Activated T-helper 1 cell treated with anti-CD3 and anti-CD28 coated beads, Interleukin-12 subunit alpha, Interleukin-12 subunit beta, Interleukin-2, Interleukin-4 antibody, amounts not matched to agents 30 ng/mL and 10 ng/mL and 1 ng/mL, durations not matched to agents 14 hours and 24 hours and 36 hours (primary cell): Measurements from ENCODE around the gene BTBD9. TPM values are rescaled to one million over a fixed set of nuclear protein-coding genes. Genes with fewer than 3 reads are reported as not detected.

Experiments
- DNase-seq: peaks from one replicate; pipeline ENCODE4 v3.0.0; 2021; ENCODE audit warnings: low spot score
- H3K27ac Mint-ChIP-seq: one replicate; pipeline ENCODE4 v1.8.0; 2021; ENCODE audit warnings: mild to moderate bottlenecking, mixed read lengths
- H3K27me3 Mint-ChIP-seq: one replicate; pipeline ENCODE4 v1.8.0; 2022; ENCODE audit warnings: mild to moderate bottlenecking, moderate library complexity, mixed read lengths; ENCODE audit not compliant: insufficient read depth
- H3K36me3 Mint-ChIP-seq: one replicate; pipeline ENCODE4 v1.8.0; 2021; ENCODE audit warnings: low read depth, mixed read lengths
- H3K4me1 Mint-ChIP-seq: one replicate; pipeline ENCODE4 v1.8.0; 2021; ENCODE audit warnings: low read depth, mixed read lengths
- H3K4me3 Mint-ChIP-seq: one replicate; pipeline ENCODE4 v1.8.0; 2021; ENCODE audit warnings: mild to moderate bottlenecking, moderate library complexity, mixed read lengths
- H3K9me3 Mint-ChIP-seq: one replicate; pipeline ENCODE4 v1.8.0; 2021; ENCODE audit warnings: mixed read lengths
- intact Hi-C: fragments of 100-400 bp; cut with micrococcal nuclease; formaldehyde crosslinking; loops from one replicate; pipeline ENCODE4 v1.15.1; 2024
- total RNA-seq: library from RNA; stranded (reverse); gene quantifications from 2 replicates; pipeline ENCODE4 v1.2.3, GENCODE V29; 2022

The BTBD9 gene
- total RNA-seq, 1 donor from 2014 or later: 14.5 TPM

DNA sequence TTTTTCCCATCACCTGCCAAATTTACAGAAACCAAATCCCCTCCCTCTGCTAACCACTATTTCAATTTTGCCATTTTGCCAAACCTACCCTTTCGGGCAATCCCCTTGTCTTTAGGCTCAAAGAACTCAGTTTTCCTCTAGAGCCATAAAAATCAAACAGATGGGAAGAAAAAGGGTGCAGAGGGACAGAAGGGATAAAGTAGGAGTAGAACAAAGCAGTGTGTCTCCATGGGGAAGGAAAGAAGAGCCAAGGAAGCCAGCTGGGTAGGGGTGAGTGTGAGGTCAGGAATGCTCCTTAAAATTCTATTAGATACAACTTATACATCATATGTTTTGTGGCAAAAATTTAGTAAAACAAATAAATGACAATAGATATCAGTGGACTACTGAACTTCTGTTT lies 316.5 kb downstream of the BTBD9 start:
- no peak overlapping the region for H3K4me3 Mint-ChIP-seq
- peaks cover 2% of the 10 kb centered on the region for H3K27me3 Mint-ChIP-seq
- intact Hi-C loops: no loop called here
- H3K4me1 Mint-ChIP-seq: no peaks in the 10 kb centered on the region
- no peak for DNase-seq
- no peaks in the 10 kb centered on the region for H3K9me3 Mint-ChIP-seq
- H3K36me3 Mint-ChIP-seq: no peaks in the 10 kb centered on the region
- H3K27ac Mint-ChIP-seq: no peak overlapping the region

DNA sequence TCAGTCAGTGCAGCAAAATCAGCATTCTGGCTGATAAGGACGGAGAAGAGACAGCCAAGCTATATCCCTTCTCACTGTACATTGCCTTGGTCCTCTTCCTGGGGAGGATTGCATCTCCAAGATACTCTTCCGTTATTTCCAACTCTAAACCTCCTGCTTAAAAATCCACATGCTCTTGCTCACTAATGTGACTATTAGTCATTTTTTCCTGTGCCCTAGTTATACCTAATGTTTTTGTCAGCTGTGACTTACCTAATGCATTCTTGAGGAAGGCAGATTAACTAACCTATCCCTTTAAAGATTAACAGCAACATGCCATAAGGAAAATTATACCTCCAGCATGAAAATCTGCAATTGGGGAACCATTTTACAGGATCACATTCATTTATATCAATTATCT lies 317.6 kb downstream of the BTBD9 start:
- no peak overlapping the region for H3K4me3 Mint-ChIP-seq
- intact Hi-C loops: no loop called here
- peaks cover 2% of the 10 kb centered on the region for H3K27me3 Mint-ChIP-seq

DNA sequence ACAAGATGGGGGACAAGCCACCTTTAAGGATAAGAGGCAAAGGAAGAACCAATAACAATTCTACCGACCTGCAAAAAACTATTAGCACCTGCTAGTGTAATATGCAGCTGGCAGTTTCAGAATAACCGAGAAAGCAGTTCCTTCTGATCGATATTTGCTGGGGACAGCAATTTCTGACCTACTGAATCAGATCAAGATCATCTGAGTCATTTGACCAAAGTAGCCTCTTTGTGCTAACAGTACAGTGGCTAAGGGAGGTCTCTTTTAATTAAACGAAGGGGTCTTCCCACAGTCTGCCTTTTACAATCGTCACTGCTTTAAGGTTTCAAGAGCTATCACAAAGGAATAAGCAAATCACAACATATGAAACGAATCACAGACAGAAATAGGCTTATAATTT lies 318.9 kb downstream of the BTBD9 start:
- H3K9me3 Mint-ChIP-seq: no peaks in the 10 kb centered on the region
- H3K4me1 Mint-ChIP-seq: no peaks in the 10 kb centered on the region

More for the DNA sequence above, 317.6 kb downstream of the BTBD9 start:
- Mint-ChIP-seq H3K9me3 (no peaks in the 10 kb centered on the region), H3K4me1 (no peaks in the 10 kb centered on the region), H3K27ac (no peak overlapping the region), H3K36me3 (no peaks in the 10 kb centered on the region)
- no peak for DNase-seq

DNA sequence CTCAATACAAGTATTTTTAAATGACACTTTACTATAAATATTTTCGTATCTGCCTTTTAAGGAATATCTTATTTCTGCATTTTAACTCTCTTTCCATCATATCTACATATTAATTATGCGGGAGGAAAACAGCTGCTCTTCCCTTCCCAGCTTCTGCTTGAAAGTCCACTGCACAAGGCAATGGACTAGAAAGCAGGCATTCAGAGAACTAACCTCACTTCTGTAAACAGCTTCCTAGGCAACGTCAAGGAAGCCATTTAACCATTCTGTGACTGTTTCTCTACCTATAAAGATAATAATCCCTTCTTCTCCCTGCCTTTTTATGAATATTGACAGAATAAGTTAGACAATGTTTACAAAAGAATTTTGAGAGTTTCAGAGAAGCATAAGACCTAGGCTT lies 319.4 kb downstream of the BTBD9 start:
- Mint-ChIP-seq H3K4me3 (no peak overlapping the region), H3K36me3 (no peaks in the 10 kb centered on the region), H3K27me3 (peaks cover 2% of the 10 kb centered on the region), H3K4me1 (no peaks in the 10 kb centered on the region), H3K27ac (no peak overlapping the region), H3K9me3 (no peaks in the 10 kb centered on the region)
- intact Hi-C loops: no loop called here
- no peak for DNase-seq

More for the DNA sequence above, 318.9 kb downstream of the BTBD9 start:
- intact Hi-C loops: no loop called here
- H3K27me3 Mint-ChIP-seq: peaks cover 2% of the 10 kb centered on the region
- no peak overlapping the region for H3K4me3 Mint-ChIP-seq
- no peak overlapping the region for H3K27ac Mint-ChIP-seq
- DNase-seq: no peak
- no peaks in the 10 kb centered on the region for H3K36me3 Mint-ChIP-seq

DNA sequence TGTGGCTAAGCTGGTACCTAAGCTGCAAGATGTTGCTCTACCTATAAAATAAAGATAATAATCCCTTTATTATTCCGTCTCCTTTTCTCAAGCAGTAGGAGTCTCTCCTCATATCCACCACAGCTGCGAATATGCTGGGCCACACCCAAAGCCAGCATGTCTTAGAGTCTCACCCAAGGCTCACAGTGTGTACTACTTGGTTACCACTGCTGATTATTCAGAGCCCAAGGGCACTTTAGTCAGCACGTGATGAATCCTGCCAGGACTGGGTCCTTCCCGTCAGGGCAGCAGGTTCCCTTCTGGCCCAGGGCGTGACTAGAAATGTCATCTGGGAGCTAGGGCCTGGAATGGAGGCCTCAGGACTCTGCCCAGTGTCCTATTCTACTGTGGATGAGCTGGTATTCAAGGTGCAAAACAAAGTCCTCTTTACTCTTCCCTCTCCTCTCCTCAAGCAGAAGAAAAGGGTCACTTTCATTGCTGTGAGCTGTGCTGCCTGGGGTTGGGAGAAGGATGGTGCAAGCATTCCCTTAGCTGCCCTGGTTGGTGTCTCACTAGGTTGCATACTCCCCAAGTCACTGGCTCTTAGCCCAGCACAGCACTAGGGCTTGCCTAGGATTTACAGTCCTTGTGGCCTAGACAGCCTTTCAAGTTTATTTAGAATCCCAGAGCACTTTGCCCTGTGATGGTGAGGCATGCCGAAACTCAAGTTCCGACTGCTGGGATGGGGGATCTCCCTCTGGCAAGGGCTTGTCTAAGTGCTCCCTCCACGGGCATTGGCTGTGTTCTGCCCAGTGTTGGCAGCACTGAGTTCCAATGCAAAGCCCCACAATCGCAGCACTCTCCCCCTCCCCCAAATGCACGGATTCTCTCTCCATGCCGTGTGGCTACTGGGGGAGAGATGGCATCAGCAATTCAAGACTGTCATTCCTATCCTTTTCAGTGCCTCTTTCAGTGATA lies 320.2 kb downstream of the BTBD9 start:
- no peak overlapping the region for H3K27ac Mint-ChIP-seq
- peaks cover 2% of the 10 kb centered on the region for H3K27me3 Mint-ChIP-seq
- intact Hi-C loops: no loop called here
- no peak for DNase-seq
- H3K36me3 Mint-ChIP-seq: no peaks in the 10 kb centered on the region
- no peak overlapping the region for H3K4me3 Mint-ChIP-seq
- no peaks in the 10 kb centered on the region for H3K9me3 Mint-ChIP-seq
- H3K4me1 Mint-ChIP-seq: no peaks in the 10 kb centered on the region

DNA sequence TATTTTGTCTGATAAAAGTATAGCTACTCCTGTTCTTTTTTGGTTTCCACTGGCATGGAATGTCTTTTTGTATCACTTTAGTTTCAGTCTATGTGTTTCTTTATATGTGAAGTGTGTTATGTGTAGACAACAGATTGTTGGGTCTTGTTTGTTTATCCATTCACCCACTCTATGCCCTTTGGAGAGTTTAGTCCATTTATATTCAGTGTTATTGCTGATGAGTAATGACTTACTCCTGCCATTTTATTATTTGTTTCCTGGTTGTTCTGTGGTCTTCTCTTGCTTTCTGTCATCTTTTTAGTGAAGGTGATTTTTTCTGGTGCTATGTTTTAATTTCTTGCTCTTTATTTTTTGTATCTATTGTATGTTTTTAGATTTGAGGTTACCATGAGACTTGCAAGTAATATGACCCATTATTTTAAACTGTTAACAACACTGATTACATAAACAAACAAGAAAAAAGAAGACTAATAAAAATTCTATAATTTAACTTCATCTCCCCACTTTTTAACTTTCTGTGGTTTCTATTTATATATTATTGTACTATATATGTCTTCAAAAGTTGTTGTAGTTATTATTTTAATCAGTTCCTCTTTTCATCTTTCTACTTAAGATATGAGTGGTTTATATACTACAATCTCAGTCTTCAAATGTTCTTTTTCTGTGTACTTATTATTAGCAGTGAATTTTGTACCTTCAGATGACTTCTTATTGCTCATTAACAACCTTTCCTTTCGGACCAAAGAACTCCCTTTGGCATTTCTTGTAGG lies 323.4 kb downstream of the BTBD9 start:
- no peak for DNase-seq
- H3K27ac Mint-ChIP-seq: no peak overlapping the region
- intact Hi-C loops: no loop called here
- H3K4me3 Mint-ChIP-seq: no peak overlapping the region
- H3K4me1 Mint-ChIP-seq: no peaks in the 10 kb centered on the region
- peaks cover 2% of the 10 kb centered on the region for H3K27me3 Mint-ChIP-seq
- no peaks in the 10 kb centered on the region for H3K9me3 Mint-ChIP-seq
- H3K36me3 Mint-ChIP-seq: no peaks in the 10 kb centered on the region

DNA sequence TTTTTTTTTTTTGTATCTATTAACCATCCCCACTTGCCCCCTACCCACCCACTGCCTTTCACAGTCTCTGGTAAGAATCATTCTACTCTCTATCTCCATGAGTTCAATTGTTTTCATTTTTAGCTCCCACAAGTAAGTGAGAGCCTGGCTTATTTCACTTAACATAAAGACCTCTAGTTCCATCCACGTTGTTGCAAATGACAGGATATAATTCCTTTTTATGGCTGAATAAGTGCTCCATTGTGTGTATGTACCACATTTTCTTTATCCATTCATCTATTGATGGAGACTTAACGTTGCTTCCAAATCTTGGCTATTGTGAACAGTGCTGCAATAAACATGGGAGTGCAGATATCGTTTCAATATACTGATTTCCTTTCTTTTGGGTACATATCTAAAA lies 328.5 kb downstream of the BTBD9 start:
- H3K27me3 Mint-ChIP-seq: no peaks in the 10 kb centered on the region
- intact Hi-C loops: no loop called here
- DNase-seq: no peak
- H3K4me3 Mint-ChIP-seq: no peak overlapping the region
- peaks cover 12% of the 10 kb centered on the region for H3K4me1 Mint-ChIP-seq
- H3K27ac Mint-ChIP-seq: no peak overlapping the region
- H3K9me3 Mint-ChIP-seq: no peaks in the 10 kb centered on the region
- H3K36me3 Mint-ChIP-seq: no peaks in the 10 kb centered on the region

DNA sequence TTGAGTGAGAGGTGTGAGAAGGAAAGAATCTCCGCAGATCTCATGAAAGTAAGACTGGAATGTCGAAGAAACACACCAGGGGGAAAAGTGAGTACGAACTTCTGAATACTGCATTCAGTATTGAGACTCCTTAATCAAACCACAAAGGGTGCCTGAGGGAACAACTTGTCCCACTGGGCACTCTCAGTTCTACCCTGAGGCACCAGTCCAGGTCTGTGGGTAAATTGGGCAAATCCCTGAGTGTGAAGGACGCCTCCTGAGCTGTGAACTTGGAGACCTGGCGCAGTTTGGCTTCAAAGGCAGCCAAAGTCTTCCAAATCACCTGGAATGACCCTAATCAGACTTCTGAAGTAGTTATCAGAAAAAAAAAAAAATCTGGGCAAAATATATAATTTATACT lies 329.7 kb downstream of the BTBD9 start:
- intact Hi-C loops: no loop called here
- DNase-seq: no peak
- H3K36me3 Mint-ChIP-seq: no peaks in the 10 kb centered on the region
- H3K4me1 Mint-ChIP-seq: peaks cover 12% of the 10 kb centered on the region
- no peaks in the 10 kb centered on the region for H3K9me3 Mint-ChIP-seq
- no peak overlapping the region for H3K27ac Mint-ChIP-seq
- no peaks in the 10 kb centered on the region for H3K27me3 Mint-ChIP-seq
- H3K4me3 Mint-ChIP-seq: no peak overlapping the region

DNA sequence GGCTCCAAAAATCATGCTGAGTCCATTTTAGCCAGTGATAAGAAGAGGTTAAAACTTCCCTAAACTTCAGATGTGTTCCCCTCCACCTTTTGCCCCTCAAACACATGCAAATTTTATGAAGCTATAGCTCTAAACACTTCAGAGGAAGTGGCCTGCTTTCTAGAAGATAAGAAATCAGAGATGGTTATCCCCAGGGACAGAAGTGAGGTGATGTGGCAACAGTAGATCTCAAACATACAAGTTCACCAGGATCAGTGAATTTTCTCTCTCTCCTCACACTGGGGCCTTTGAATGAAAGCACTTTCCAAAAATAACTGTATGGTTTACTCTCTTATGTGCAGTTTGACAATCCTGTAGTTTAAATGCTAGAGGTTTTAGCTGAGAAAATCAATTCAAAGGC lies 332.0 kb downstream of the BTBD9 start:
- H3K4me1 Mint-ChIP-seq: peaks cover 16% of the 10 kb centered on the region
- H3K27ac Mint-ChIP-seq: no peak overlapping the region
- H3K27me3 Mint-ChIP-seq: no peaks in the 10 kb centered on the region
- no peak for DNase-seq
- H3K36me3 Mint-ChIP-seq: no peaks in the 10 kb centered on the region
- intact Hi-C loops: no loop called here
- no peak overlapping the region for H3K4me3 Mint-ChIP-seq
- H3K9me3 Mint-ChIP-seq: no peaks in the 10 kb centered on the region

DNA sequence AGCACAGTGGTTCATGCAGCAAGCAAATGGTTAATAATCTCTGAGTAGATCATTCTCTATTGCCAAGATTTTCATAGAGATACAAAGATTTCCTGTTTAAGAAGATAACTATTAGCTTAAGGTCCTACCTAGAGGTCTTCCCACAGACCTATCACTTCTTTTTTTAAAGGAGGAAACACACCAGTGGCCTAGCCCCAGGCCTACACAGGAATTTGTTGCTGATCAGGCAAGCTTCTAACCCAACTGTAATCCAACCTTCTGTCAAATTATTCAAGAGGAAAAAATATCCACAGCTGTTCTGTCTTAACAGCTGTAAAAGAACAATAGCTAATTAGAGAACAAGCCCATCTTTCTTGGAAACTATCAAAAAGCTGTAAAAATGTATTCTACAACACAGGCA lies 332.8 kb downstream of the BTBD9 start:
- no peaks in the 10 kb centered on the region for H3K9me3 Mint-ChIP-seq
- H3K27ac Mint-ChIP-seq: no peak overlapping the region
- H3K4me3 Mint-ChIP-seq: no peak overlapping the region
- H3K27me3 Mint-ChIP-seq: no peaks in the 10 kb centered on the region
- H3K4me1 Mint-ChIP-seq: peaks cover 17% of the 10 kb centered on the region
- no peak for DNase-seq
- intact Hi-C loops: no loop called here
- no peaks in the 10 kb centered on the region for H3K36me3 Mint-ChIP-seq

DNA sequence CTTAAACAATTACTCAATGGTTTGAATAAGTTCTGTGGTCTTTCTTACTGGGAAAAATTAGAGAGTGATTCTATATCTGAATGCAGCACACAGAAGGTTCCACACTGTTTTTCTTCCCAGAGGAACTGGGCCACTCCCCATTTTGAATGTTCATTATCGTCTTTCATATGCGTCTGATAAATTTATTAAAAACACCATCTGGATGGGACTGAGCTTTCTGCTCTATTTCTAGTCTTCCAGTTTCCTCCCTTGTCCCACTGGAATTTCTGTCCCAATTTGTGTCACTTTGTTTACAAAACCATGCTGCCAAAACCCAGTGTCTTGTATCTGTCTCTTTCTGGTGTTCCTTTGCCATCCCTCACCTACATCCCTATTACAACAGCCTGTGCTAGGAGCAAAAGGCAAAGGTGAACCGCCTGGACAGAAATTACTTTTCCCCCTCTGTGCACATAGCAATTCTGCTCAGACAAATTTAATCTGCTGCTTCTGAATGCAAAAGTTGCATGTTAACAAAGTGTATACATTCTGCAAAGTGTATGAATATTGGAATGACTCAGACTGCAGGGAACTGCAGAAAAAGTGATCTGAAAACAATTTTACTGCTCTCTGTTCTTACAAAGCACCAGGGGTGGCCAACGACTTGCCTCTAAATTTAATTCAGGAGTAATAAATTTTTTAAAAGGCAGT lies 333.6 kb downstream of the BTBD9 start:
- DNase-seq: no peak
- intact Hi-C loops: no loop called here
- H3K27me3 Mint-ChIP-seq: no peaks in the 10 kb centered on the region
- no peak overlapping the region for H3K4me3 Mint-ChIP-seq
- H3K36me3 Mint-ChIP-seq: no peaks in the 10 kb centered on the region
- no peak overlapping the region for H3K27ac Mint-ChIP-seq
- H3K4me1 Mint-ChIP-seq: peaks cover 17% of the 10 kb centered on the region
- H3K9me3 Mint-ChIP-seq: no peaks in the 10 kb centered on the region

DNA sequence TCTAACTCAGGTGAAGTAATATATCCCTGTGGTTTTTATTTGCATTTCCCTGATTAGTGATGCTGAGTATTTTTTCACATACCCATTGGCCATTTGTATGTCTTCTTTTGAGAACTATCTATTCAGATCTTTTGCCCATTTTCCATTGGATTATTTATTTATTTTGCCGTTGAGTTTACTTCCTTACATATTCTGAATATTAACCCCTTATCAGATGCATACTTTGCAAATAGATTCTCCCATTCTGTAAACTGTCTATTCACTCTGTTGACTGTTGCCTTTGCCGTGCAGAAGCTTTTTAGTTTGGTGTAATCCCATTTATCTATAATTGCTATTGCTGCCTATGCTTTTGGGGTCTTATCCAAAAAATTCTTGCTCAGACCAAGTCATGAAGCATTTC lies 336.9 kb downstream of the BTBD9 start:
- DNase-seq: no peak
- Mint-ChIP-seq H3K27ac (no peak overlapping the region), H3K36me3 (no peaks in the 10 kb centered on the region), H3K9me3 (peaks cover 3% of the 10 kb centered on the region), H3K4me3 (no peak overlapping the region), H3K27me3 (no peaks in the 10 kb centered on the region), H3K4me1 (peaks cover 15% of the 10 kb centered on the region)
- intact Hi-C loops: no loop called here

DNA sequence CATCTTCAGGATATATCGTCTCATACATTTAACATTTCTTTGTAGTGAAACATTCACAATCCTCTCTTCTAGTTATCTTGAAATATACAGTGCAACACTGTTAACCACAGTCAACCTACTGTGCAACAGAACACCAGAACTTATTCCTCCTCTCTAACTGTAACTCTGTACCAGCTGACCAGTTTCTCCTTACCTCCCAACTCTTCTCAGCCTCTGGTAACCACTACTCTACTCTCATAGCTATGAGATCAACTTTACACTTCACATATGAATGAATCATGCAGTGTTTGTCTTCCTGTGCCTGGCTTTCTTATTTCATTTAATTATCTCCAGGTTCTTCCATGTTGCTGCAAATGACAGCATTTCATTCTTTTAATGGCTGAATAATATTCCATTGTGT lies 337.6 kb downstream of the BTBD9 start:
- intact Hi-C loops: no loop called here
- no peak for DNase-seq
- no peak overlapping the region for H3K27ac Mint-ChIP-seq

More for the DNA sequence above, 337.6 kb downstream of the BTBD9 start:
- H3K27me3 Mint-ChIP-seq: no peaks in the 10 kb centered on the region
- peaks cover 3% of the 10 kb centered on the region for H3K9me3 Mint-ChIP-seq
- H3K4me1 Mint-ChIP-seq: peaks cover 8% of the 10 kb centered on the region
- H3K4me3 Mint-ChIP-seq: no peak overlapping the region
- H3K36me3 Mint-ChIP-seq: no peaks in the 10 kb centered on the region
